NCI-H2081 treated with DMSO at 0.1 percent for 48 hours (cell line): ENCODE measurements around the gene LRFN2.

Experiments used
- DNase-seq: peaks from one replicate; lab custom pipeline; 2025; lab: John Stamatoyannopoulos, UW

Gene LRFN2

DNA sequence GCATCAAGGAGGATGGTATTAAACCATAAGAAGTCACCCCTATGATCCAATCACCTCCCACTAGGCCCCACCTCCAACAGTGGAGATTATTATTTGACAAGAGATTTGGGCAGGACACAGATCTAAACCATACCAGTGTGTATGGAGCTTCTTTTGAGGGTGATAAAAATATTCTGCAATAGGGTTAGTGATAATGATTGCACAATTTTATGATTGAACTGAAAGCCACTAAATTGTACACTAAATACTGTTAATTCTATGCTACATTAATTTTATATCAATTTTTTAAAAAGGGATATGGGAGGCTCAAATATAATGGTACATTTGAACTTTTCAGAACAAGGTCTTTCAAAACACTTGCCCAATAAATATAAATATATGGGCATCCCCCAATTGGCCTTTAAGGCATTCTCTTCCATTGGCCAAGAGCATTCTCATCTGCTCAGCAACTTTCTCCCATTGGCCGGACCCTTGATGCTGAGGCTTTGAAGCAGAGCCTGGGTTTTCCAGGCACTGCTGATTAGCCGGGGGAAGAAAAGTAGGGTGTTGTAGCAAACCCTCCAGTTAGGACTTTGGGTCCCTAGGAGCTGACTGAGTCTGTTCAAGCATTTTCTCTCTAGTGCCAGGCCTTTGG is 209.9 kb downstream of the LRFN2 start:
- no peak for DNase-seq

DNA sequence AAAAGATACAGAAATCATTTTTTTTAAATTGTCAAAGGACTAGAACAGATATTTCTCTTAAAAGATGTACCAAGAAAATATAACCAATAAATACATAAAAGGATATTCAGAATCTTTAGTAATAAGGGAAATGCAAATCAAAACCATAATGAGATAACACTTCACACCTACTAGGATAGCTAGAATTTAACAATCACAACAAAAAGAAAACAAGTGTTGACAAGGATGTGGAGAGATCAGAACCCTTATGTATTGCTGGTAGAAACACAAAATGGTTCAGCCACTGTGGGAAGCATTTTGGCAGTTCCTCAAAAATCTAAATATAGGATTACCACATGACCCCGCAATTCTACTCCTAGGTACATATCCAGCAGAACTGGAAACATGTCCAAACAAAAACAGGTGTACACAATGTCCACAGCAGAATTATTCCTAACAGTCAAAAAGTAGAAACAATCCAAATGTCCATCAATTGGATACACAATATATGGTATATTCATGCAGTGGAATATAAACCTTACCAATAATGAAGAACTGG is 211.0 kb downstream of the LRFN2 start:
- no peak for DNase-seq

DNA sequence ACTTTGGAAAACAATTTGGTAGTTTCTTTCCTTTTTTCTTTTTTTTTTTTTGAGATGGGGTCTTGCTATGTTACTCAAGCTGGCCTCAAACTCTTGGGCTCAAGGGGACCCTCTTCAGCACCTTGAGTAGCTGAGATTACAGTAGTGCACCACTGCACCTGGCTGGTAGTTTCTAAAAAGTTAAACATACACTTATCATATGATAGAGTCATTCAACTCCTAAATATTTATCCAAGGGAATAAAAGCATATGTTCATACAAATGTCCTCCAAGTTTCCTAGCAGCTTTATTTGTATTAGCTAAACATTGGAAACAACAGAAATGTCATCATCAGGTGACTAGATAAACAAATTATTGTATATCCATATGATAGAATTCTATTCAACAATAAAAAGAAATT is 213.9 kb downstream of the LRFN2 start:
- DNase-seq = no peak

DNA sequence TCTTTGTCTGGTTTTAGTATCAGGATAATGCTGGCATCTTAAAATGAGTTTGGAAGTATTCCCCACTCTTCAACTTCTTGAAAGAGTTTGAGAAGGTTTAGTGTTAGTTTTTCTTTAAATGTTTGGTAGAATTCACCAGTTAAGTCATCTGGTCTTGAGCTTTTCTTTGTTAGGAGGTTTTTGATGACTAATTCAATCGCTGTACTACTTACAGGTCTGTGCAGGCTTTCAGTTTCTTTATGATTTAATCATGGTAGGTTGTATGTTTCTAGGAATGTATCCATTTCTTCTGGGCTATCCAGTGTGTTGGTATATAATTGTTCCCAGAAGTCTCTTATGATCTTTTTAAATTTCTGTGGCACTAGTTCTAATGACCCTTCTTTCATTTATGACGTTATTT is 215.5 kb downstream of the LRFN2 start:
- no peak for DNase-seq

DNA sequence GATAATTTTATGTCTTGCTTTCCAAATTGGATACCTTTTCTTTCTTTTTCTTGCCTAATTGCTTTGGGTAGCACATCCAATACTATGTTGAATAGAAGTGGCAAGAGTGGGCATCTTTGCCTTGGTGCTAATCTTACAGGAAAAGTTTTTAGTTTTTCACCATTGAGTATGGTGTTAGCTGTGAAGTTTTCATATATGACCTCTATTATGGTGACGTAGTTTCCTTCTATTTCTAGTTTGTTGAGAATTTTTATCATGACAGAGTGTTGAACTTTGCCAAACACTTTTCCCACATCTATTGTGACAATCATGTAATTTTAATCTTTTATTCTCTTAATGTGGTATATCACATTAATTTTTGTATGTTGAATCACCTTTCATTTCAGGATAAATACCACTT is 216.1 kb downstream of the LRFN2 start:
- DNase-seq = no peak

DNA sequence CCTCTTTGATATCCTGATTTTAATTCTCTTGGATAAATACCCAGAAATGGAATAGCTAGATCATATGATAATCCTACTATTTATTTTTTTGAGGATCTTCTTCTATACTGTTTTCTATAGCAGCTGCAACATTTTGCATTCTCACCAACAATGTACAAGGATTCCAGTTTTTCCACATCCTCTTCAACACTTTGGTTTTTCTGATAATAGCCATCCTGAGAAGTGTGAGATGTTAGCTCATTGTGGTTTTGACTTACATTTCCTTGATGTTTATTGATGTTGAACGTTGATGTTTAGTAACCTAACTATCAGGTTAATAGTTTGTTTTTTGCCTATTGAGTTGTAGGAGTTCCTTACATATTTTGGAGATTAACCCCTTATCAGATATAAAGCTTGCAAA is 217.3 kb downstream of the LRFN2 start:
- DNase-seq = no peak

DNA sequence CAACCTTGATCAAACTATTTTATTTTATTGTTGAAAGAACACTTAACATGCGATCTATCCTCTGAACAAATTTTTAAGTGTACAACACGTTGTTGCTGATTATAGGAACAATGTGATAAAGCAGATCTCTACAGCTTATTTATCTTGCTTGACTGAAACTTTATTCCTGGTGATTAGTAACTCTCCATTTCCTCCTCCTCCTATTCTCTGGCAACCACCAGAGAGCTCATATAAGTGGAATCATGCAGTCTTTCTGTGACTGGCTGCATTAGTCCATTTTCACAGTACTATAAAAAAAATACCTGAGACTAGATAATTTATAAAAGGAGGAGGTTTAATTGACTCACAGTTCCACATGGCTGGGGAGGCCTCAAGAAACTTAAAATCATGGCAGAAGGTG is 218.1 kb downstream of the LRFN2 start:
- DNase-seq = no peak

DNA sequence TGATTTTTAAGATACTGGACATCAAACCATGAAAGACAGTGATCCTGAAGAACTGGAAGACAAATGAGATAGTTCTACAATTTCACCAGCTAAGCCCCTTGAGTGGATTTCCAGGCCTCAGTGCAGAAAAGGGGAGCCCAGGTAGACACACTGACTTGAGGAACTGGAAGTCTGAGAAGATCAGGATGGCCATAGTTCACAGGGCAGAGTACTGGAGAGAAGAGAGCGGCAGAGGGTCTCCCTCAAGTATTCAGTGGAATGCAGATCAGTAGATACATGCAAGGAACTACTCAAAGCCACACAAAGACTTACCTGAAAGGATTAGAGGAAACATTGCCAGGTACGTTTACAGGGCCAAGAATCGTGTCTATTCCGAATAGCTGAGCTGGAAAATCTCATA is 224.3 kb downstream of the LRFN2 start:
- DNase-seq = no peak

DNA sequence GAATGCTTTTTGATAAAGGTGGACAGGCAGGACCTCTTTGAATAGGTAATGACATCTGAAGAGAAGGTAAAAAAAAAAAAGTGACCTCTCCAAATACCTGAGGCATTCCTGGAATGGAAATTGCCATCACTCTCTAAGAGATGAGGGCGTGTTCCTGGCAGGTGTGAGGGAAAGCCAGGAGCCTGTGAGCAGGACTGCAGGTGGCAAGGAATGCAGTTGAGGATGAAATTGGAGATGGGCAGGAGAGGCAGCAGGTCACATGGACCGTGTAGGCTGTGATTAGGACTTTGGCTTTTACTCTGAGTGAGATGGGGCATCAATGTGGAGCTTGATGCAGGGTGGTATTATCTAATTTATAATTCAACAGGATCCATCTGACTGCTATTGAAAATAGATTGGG is 227.4 kb downstream of the LRFN2 start:
- no peak for DNase-seq

DNA sequence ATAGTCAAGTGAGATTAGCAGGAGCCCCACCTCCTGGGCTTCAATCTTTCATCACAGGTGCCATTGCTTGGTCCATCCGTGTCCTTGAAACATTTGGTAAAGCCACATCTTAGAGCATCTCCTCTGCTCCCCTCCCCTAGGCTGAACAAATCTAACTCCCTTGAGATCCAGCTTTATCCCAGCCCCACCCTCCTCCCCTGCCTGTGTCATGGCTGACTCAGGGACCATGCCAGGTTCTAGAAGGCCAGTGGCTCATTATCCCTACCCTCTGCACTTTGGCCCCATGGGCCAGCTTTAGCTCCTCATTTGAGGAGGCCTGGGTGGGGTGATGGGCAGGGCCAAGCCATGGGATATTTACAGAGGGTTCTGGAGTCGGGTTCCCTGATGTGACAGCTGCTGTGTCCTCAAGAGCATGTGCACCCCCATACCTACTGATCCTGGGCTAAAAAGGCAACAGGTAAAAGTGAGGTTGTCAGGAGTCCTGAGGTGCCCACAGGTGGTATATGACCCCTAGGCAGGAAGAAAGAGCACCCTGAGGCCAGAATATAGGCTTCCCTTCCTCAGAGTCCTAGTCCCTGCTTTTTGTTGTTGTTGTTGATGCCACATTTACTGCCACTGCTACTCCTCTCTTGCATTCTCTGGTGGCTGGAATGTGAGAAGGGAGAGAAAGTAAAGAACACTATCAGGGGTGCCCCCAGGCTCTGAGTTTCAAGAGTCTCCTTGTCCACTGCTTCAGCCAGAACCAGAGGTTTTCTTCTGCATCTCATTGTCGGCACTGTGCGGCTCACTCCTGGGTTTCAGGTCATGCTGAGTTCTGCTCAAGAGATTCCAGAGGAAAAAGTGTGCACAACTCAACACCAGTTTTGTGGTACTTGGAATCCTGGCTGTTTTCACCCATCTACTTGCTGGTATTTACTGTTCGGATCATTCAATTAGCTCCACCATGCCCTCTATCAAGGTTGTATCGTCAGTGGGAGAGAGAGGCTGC is 228.4 kb downstream of the LRFN2 start:
- no peak for DNase-seq

DNA sequence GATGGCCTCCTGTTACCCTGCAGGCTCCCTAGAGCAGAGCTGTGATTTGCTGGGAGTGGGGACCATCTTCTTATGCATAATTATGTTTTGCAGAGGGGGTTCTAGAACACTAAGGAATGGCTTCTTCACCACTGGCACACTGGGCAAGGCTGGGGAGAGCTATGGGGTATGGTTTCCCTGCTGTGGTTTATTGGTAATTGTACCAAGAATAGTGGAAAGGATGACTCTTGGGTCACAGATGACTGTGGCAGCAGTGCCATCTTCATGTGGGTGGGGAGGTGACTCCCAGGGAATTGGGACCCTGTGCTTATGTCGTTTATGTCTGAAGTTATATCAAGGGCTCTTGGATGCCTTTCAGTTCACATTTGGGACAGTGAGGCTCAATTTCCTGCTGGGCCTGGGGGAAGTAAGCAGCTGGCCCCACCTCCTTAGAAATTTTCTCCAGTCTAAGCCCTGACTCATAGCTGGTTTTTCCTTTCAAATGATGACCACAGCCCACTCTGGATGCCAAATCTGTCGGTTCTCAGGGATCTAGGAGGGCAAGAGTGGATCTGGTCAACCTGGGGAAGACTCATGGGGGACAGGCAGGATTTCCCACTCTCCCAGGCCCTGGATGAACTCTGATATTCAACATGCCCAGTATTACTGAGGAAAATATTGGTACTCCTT is 230.8 kb downstream of the LRFN2 start:
- no peak for DNase-seq

DNA sequence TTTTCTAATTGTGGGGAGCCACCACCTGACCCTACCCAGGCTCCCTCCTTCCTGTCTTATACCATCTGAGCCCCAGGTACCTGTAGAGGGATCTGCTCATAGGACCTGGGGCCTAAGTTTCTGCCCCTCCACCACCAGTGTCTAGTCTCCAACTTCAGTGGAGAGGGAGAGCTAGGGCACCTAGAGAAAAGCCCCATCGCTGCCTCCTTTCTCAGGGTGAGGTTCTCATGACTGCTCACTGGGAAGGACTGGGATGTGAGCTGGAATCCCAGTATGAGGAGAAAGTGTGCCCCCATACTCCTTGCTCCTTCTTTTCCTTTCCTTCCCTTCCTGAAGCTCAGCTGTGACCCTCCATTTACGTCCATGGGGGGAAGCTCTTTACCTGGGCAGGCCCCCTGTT is 231.6 kb downstream of the LRFN2 start:
- DNase-seq = no peak

DNA sequence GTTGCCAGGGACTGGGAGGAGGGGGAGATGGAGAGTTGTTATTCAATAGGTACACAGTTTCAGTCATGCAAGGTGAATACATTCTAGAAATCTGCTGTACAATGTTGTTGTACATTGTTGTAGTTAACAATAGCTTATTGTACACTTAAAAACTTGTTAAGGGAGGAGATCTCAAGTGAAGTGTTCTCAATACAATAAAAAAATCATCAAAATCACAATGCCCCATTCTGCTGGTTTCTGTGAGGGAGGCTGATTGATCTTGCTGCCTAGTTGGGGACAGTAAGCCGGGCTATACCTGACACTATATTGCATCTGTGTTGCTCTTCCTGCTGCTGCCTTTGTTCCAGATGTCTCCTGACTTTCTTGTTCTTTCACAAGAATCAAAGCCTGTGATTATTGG is 232.1 kb downstream of the LRFN2 start:
- DNase-seq = no peak

DNA sequence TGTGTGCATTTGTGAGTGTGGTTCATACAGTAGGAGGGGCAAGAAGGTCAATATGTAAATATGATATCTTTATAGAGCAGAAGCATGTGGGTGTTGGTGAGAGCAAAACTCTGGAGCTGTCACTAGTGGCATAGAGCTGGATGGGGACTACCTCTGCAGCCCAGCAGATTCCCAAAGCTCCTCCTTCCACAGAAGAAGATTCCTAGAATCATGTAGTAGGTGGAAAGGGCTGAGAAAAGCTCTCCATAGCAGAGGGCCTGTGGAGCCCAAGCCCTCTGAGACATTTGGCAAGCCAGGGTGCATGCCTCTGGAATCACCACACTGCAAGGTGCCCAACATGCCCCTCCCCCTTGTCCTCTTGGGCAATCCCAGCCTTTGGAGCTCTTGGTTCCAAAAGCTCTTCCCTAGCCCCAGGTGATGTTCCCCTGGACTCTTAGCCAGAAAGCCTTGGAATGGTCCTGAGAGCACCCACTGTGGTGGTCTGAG is 233.2 kb downstream of the LRFN2 start:
- DNase-seq = no peak

DNA sequence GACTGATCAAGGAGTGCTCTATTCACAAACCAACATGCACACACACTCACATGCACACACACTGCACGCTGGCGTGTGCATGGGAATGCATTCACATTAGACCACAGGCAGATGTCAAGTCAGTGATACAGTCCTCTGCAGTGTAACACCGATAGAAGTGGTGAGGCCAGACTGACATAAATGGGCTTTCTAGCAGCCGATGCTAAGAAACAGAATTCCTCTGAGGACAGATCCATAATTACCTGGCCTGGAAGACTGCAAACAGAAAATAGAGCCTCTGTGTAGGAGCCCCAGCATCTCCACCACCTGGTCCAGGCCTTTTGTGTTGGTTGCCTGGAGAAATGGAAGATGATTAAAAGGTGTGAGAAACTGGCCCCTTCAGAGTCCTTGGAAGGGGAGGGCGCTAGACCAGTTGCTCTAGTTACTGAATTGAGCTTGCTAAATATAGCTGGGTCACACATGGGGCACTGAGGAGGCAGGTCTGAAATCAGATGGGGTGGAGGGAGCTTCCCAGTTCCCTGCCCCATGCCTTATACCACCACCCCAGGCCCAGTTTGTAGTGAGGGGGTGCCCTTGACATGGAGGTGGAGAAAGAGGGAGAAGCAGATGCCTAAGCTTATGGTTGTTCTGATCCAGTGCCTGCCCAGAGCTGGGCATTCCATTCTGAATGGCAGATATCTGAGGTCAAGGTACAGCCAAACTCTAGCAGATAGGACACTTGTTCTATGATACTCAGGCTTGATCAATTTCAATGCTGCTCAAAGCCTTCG is 233.8 kb downstream of the LRFN2 start:
- no peak for DNase-seq

DNA sequence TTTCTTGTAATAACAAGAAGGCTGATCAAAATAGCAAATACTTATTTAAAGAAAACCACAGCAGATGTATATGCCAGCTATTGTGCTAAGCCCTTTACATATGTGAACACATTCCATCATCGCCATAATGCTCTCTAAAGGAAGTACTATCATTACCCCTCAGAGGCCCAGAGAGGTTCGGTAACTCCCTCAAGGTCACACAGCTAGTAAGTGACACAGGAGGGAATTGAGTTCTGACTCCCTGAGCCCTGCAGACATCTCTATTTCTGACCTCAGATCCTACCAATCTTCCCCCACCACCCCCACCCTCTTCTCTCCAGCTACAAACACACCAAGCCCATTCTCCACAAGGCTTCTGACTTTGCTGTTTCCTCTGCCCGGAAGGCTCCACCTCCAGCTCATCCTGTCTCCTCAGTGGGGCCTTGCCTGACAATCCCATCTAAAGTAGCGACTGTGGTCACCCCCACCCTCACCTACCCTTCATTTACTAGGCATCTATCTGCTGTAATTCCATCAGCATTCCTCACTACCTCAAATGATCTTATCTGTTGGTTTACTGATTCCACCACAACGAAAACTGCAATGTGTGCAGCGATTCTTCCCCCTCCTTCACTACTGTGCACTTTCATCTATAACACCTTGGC is 234.5 kb downstream of the LRFN2 start:
- DNase-seq = no peak

DNA sequence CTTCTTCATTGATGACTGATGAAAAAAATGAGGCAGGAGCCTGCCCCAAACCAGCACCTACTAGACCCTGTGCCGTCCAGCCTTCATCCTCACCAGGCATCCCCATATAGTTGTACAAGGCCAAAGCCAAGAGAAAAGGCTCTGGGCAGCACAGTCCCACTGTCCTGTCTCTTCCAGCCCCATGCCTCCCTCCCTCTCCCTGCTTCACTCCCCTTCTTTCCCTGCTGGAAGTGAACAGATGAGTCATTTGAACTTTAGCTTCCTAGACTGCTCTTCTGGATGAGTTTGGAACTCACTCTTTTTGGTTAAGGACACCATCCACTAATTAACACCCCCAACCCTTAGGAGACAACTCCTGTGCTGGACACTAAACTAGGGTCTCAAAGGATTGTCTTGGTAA is 235.2 kb downstream of the LRFN2 start:
- DNase-seq = no peak

DNA sequence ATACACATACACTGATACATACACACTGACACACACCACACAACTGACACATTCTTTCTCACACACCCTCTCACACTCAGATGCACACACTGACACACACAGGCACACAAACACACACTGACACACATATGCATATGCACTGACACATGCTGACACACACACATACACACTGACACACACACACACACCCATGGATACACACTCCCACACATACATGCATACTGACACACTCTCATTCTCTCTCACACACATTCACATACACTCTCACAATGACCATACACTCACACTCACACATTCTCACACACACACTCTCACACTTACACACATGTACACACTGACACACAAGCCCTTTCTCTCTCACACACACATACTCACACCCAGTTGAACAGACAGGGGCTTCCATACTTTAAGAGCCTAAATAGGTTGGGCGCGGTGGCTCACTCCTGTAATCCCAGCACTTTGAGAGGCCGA is 236.4 kb downstream of the LRFN2 start:
- DNase-seq = no peak

DNA sequence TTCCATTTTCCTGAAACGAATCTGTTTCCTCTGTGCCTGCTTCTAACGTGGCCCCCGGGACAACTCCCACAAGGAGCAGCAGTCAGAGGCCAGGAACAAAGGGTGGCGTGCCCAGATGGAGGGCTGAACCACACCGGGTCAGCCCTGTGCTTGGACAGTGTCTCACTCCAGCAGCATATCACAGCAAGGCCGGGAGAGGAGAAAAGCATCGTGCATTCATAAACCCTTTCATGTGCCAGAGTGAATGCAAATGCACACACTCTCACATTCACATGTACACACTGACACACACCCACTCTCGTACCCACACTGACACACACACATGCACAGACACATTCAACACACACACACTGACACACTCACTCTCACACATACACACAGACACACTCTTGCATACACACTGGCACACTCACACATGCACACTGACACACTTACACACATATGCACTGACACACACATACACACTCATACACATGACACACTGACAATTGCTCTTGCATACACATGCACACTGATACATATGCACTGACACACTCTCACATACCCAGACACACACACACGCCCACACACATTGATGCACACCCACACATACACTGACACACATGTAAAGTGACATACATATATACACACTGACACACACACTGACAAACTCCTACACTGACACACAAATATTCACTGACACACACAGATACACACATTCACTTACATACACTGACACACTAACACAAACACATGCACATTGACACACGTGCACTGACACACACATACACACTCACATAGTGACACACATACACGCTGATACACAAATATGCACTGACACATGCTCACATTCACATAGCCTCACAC is 237.0 kb downstream of the LRFN2 start:
- no peak for DNase-seq
